ENCODE measurements around the gene ANKRD28. TPM values are rescaled to one million over a fixed set of nuclear protein-coding genes. Genes with fewer than 3 reads are reported as not detected.

The ANKRD28 gene
- total and polyA plus RNA-seq, 2 of the 8 experiments (the other 6 are each of a cell fraction or from before 2014, with no cell fraction given), result 39.1 to 61.7 TPM

DNA sequence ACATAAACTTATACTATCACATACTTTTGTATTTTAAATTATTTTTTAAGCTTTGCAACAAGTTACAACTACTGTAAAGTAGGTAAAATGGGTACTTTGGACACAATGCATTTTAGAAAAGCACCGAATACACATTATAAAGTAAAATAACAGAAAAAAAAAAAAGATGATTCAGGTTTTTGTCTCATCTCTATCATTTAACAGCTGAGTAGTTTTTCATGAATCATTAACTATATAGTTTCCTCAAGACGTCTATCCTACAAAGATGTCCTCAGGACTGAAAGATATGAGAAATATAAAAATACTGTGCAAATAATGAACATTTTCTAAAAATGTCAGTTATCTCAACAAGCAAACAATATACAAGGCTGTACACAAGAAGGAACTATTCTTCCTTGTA lies 46.9 kb downstream of the ANKRD28 start (continued):
- TF ChIP-seq, protein P1, sequence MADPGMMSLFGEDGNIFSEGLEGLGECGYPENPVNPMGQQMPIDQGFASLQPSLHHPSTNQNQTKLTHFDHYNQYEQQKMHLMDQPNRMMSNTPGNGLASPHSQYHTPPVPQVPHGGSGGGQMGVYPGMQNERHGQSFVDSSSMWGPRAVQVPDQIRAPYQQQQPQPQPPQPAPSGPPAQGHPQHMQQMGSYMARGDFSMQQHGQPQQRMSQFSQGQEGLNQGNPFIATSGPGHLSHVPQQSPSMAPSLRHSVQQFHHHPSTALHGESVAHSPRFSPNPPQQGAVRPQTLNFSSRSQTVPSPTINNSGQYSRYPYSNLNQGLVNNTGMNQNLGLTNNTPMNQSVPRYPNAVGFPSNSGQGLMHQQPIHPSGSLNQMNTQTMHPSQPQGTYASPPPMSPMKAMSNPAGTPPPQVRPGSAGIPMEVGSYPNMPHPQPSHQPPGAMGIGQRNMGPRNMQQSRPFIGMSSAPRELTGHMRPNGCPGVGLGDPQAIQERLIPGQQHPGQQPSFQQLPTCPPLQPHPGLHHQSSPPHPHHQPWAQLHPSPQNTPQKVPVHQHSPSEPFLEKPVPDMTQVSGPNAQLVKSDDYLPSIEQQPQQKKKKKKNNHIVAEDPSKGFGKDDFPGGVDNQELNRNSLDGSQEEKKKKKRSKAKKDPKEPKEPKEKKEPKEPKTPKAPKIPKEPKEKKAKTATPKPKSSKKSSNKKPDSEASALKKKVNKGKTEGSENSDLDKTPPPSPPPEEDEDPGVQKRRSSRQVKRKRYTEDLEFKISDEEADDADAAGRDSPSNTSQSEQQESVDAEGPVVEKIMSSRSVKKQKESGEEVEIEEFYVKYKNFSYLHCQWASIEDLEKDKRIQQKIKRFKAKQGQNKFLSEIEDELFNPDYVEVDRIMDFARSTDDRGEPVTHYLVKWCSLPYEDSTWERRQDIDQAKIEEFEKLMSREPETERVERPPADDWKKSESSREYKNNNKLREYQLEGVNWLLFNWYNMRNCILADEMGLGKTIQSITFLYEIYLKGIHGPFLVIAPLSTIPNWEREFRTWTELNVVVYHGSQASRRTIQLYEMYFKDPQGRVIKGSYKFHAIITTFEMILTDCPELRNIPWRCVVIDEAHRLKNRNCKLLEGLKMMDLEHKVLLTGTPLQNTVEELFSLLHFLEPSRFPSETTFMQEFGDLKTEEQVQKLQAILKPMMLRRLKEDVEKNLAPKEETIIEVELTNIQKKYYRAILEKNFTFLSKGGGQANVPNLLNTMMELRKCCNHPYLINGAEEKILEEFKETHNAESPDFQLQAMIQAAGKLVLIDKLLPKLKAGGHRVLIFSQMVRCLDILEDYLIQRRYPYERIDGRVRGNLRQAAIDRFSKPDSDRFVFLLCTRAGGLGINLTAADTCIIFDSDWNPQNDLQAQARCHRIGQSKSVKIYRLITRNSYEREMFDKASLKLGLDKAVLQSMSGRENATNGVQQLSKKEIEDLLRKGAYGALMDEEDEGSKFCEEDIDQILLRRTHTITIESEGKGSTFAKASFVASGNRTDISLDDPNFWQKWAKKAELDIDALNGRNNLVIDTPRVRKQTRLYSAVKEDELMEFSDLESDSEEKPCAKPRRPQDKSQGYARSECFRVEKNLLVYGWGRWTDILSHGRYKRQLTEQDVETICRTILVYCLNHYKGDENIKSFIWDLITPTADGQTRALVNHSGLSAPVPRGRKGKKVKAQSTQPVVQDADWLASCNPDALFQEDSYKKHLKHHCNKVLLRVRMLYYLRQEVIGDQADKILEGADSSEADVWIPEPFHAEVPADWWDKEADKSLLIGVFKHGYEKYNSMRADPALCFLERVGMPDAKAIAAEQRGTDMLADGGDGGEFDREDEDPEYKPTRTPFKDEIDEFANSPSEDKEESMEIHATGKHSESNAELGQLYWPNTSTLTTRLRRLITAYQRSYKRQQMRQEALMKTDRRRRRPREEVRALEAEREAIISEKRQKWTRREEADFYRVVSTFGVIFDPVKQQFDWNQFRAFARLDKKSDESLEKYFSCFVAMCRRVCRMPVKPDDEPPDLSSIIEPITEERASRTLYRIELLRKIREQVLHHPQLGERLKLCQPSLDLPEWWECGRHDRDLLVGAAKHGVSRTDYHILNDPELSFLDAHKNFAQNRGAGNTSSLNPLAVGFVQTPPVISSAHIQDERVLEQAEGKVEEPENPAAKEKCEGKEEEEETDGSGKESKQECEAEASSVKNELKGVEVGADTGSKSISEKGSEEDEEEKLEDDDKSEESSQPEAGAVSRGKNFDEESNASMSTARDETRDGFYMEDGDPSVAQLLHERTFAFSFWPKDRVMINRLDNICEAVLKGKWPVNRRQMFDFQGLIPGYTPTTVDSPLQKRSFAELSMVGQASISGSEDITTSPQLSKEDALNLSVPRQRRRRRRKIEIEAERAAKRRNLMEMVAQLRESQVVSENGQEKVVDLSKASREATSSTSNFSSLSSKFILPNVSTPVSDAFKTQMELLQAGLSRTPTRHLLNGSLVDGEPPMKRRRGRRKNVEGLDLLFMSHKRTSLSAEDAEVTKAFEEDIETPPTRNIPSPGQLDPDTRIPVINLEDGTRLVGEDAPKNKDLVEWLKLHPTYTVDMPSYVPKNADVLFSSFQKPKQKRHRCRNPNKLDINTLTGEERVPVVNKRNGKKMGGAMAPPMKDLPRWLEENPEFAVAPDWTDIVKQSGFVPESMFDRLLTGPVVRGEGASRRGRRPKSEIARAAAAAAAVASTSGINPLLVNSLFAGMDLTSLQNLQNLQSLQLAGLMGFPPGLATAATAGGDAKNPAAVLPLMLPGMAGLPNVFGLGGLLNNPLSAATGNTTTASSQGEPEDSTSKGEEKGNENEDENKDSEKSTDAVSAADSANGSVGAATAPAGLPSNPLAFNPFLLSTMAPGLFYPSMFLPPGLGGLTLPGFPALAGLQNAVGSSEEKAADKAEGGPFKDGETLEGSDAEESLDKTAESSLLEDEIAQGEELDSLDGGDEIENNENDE (IDR thresholded peaks at IDR 0.05; ENCODE audit: insufficient replicate concordance, low read length), result no peak
- TF ChIP-seq ZNF274 (IDR thresholded peaks at IDR 0.05; ENCODE audit: borderline replicate concordance, extremely low read depth, low read length) (no peak), SP1 (IDR thresholded peaks at IDR 0.05; ENCODE audit: low read depth, low read length) (no peak), YY1 (IDR thresholded peaks at IDR 0.05; ENCODE audit: low read depth, low read length) (no peak), RNF2 (IDR thresholded peaks at IDR 0.05; ENCODE audit: borderline replicate concordance, low read depth, low read length, missing control alignments, poor library complexity, severe bottlenecking) (no peak), SIRT6 (IDR thresholded peaks at IDR 0.05; ENCODE audit: low read length) (no peak), BCL11A (IDR thresholded peaks at IDR 0.05; ENCODE audit: low read depth in 2 of 2, low read length in 2 of 2) (no peak), SIX5 (IDR thresholded peaks at IDR 0.05; ENCODE audit: low read depth, low read length) (no peak)
